Amygdala (tissue), 56 donors: ENCODE data around the gene TGDS.
"Not testable (repeated sequence)": the region's sequence is repeated elsewhere in the genome, so short reads cannot be mapped to it uniquely, and the experiment has no call there.

Experiments
- DNase-seq, 56 donors: peaks; one replicate each; lab custom pipeline; 2025; lab: John Stamatoyannopoulos, UW

TGDS gene, protein sequence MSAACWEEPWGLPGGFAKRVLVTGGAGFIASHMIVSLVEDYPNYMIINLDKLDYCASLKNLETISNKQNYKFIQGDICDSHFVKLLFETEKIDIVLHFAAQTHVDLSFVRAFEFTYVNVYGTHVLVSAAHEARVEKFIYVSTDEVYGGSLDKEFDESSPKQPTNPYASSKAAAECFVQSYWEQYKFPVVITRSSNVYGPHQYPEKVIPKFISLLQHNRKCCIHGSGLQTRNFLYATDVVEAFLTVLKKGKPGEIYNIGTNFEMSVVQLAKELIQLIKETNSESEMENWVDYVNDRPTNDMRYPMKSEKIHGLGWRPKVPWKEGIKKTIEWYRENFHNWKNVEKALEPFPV

DNA sequence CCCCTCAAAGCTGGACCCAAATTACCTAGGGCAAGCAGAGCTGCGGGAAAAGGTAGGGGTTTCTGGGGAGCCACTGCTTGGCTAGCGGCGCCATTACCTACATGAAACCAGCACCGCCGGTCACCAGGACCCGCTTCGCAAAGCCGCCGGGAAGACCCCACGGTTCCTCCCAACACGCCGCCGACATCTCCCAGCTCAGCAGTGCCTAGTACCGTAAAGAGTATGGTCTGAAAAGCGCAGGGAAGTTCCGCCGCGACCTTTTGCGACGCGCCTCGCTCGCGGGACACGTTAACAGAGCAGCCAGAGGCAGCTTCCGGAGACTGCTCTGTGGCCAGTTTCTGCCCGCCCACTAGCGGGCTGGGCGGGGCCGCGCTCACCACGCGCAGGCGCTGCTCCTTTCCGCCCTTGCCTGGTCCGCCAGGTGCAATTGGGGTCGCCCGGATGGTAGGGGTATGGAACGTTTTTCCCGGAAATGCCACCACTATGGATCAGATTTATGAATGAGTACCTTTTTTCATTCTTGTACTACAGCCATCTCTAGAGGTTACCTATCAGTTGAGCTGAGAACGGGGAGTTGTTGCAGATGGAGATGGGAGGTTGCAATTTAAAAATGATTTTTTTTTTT is at the start of gene TGDS:
Gene TGDS (minus strand): TSS at position 203 of the 625 bp plus-strand sequence. CDS start 16 bp downstream, at position 187.
- DNase-seq = peak in 55 of 56 donors; percentile 50 to 90 (median 78)

DNA sequence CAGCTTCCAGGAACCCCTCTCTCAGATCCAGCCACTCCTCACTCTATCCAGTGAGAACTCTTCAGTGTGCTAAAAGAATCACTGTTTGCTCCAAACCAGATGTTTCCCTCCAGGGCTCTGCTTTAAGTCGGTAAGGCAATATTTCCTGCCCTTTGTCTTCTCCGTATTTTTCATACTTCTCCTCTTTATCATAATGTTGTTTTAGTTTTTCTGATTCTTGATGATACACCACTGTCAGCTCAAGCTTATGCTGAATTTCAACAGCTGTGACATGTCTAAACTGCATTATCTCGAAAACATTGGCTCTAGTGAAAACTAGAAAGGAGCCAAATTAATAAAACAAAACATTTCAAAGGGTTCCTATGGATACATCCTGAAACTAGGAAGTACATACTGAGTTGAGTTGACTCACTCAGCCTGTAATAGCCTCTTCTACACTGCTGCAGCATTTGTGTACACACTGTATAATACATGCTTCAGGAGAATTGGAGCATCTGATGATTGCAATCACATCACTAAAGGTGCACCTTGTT is 45.5 kb upstream of the TGDS start:
- no peak for DNase-seq

- no peak for DNase-seq
Observed at GRCh38 chr13:94640721-94641120, 44.8 kb upstream of the TGDS start.

DNA sequence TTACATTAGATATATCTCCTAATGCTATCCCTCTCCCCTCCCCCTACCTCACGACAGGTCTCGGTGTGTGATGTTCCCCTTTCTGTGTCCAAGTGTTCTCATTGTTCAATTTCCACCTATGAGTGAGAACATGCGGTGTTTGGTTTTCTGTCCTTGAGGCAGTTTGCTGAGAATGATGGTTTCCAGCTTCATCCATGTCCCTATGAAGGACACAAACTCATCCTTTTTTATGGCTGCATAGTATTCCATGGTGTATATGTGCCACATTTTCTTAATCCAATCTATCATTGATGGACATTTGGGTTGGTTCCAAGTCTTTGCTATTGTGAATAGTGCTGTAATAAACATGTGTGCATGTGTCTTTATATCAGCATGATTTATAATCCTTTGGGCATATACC is 41.7 kb upstream of the TGDS start:
- DNase-seq = not testable (repeated sequence)

DNA sequence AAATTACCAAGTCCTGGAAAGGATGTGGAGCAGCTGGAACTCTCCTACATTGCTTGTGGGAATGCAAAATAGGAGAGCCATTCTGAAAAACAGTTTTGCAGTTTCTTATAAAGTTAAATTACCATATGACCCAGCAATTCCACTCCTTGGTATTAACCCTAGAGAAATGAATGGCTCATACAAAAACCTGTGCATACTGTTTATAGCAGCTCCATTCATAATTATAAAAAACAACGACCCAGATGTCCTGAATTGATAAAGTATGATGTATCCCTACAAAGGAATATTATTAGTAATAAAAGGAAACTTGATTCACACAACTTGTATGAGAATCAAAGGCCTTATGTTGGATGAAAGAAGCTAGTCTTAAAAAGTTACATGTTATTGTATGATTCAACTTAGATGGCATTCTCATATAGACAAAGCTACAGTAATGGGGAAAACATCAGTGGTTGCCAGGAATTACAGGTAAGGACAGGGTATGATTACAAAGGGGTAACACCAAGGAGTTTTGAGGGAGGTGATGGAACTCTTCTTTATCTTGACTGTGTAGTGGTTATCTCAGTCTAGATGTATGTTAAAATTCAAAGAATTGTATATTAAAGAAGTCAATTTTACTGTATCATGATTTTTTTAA is 41.1 kb upstream of the TGDS start:
- DNase-seq = no peak

DNA sequence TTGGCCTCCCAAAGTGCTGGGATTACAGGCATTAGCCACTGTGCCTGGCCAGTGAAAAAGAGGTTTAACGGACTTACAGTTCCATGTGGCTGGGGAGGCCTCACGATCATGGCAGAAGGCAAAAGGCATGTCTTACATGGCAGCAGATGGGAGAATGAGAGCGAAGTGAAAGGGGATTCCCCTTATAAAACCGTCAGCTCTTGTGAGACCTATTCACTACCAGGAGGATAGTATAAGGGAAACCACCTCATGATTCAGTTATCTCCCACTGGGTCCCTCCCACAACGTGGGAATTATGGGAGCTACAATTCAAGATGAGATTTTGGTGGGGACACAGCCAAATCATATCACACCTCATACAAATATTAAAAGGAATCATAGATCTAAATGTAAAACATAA is 40.1 kb upstream of the TGDS start:
- not testable (repeated sequence) for DNase-seq

GRCh38 chr13:94632226-94632980 is 36.5 kb upstream of the TGDS start:
- DNase-seq = no peak

DNA sequence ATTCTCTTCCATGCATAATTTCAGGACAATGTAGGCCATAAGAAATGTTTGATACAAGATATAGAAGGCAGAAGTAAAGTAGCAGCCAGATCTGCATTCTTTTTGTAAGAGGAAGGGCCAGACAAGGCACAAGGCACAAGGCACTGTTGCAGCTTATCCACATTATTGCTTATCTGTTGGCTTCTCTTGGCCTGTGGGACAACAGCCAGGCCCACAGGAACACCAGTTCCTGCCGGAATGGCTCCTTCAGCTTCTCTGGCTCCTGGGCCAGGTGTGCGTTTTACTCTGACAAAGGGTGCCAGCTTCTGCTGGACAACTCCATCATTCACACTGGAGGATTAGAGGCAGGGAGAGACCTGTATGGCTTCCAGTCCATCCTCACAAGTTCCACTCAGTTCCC is 34.9 kb upstream of the TGDS start:
- DNase-seq = no peak

- DNase-seq = no peak
Observed at GRCh38 chr13:94623316-94623715, 27.4 kb upstream of the TGDS start.

DNA sequence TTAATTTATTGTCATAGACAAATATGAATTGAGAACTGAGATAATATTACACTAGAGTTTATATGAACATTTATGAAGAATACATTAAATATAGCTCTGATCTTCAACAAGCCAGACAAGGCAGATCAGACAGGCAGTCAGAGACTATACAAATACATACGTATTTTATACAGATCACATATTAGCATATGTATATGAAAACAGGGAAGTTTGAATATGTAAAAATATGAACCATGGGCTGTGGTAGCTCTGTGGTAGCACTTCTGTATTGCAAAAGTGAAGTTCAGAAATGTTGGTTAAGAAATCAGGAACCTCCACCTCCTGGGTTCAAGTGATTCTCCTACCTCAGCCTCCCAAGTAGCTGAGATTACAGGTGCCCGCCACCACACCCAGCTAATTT is 26.4 kb upstream of the TGDS start:
- no peak for DNase-seq

DNA sequence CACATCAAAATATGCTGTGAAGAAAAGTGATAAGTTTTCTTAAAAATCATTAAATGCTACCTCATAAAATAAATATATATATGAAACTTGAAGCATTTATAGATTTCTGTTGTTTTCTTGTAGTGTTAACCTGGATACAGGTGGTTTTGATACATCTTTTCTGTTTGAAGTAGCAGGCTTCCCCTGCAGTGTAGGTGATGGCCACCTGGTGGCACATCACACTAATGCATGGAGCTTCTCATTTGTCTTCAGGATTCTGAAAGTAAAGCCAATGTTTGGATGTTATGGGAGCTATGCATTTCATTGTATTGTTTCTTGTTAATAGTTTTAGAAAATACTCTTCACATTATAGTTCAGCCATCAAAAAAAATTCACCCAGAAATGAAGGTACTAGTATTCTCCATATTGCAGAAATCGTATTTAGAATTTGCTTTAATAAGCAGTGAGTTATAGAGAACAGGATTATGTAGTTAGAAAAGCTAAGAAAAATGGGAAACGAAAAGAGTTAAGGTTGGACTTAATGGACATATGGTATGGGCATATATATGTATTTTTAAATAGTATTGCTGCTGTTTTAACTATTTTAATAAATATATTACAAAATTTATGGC is 24.4 kb upstream of the TGDS start:
- peak in 5 of 56 donors; percentile 1 to 13 (median 10) for DNase-seq

DNA sequence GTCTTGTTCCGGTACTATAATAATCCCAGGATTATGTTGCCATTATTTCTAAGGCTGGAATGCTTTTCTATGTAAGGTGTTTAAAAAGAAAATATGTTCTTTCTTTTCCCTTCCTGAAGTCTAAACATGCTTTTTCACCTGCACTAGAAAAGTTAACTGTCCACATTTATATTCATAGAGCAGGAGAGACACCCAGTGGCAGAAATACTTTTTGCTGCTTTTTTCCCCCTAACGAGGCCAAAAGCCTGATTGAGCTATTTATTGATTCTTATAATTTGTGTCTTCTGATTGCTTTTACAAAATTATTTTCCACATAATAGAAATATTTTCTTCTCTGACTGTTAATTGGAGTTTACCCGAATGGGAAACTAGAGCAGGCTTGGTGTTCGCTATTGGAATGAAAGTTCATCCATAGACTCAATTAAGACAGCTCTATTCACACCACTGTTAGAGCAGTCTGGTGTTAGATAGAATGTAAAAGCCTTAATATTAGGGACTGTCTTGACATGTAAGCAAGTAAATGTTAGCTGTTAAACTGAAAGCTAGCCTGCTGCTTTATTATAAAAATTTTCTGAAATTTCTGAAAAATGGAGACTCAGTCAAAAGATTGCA is 21.5 kb upstream of the TGDS start:
- peak in 5 of 56 donors; percentile 1 to 34 (median 18) for DNase-seq

- DNase-seq = no peak
Observed at GRCh38 chr13:94613051-94613450, 17.1 kb upstream of the TGDS start.

DNA sequence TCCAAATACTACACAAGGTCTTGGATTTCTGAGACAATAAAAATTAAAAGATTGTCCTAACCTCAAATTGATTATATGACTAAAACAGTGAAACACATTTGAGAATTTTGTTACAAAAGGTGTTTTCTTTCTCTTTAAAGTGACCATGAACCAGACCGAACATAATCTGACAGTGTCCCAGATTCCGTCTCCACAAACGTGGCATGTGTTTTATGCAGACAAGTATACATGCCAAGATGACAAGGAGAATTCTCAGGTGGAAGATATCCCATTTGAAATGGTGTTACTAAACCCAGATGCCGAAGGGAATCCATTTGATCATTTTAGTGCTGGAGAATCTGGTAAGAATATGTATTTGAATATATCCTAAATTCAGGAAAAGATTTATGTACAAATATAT is 16.1 kb upstream of the TGDS start:
- no peak for DNase-seq

- no peak for DNase-seq
Observed at GRCh38 chr13:94610475-94610874, 14.5 kb upstream of the TGDS start.

DNA sequence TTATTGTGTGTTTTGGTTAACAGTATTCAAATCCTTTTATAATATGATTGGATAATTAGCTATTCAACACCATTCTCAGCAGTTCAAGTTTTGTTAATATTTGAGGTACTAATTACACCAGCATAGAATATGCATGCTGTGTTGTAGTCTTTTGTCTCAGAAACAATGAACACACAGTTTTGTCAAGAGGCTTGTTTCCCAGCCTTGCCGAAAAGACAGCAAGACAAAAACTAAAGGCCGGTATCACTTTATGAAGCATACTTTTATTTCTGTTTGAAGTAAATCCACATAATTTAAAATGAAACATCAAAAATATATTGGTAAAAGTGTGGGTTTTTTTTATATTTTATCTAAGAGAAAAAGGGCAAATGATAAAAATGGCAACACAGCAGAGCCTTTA is 13.2 kb upstream of the TGDS start:
- DNase-seq = peak in 2 of 56 donors; percentile 6 to 9

- DNase-seq = peak in 1 of 56 donors; percentile 7
Observed at GRCh38 chr13:94608586-94608985, 12.6 kb upstream of the TGDS start.

- no peak for DNase-seq
Observed at GRCh38 chr13:94607939-94608338, 12.0 kb upstream of the TGDS start.

DNA sequence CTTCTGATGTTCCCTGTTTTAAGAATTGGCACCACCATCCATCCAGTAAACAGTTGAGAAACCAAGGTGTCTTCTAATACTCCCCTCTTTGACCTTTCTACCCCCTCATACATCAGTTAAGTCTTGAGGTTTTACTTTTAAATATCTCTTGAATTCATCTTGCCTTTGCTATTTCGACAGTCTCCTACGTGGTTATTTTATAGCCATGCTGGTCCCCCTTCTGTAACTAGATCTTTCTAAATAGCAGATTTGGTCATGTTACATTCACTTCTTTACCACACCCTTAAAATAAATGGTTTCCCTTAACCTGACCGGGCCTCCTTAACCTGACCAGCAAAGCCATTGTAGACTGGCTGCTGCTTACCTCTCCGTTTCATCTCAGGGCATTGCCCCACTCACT is 11.1 kb upstream of the TGDS start:
- no peak for DNase-seq

- no peak for DNase-seq
Observed at GRCh38 chr13:94602467-94602866, 6.5 kb upstream of the TGDS start.
